GM21360 (cell line): ENCODE measurements around the gene IL21R.
"Not testable (repeated sequence)": the region's sequence is repeated elsewhere in the genome, so short reads cannot be mapped to it uniquely, and the experiment has no call there.

Experiments used
- ATAC-seq: cut with Tn5 transposase; IDR thresholded peaks from one replicate; pipeline ENCODE4 v1.9.1; 2021; ENCODE audit warnings: mild to moderate bottlenecking, moderate library complexity; ENCODE audit not compliant: unreplicated experiment

IL21R gene

DNA sequence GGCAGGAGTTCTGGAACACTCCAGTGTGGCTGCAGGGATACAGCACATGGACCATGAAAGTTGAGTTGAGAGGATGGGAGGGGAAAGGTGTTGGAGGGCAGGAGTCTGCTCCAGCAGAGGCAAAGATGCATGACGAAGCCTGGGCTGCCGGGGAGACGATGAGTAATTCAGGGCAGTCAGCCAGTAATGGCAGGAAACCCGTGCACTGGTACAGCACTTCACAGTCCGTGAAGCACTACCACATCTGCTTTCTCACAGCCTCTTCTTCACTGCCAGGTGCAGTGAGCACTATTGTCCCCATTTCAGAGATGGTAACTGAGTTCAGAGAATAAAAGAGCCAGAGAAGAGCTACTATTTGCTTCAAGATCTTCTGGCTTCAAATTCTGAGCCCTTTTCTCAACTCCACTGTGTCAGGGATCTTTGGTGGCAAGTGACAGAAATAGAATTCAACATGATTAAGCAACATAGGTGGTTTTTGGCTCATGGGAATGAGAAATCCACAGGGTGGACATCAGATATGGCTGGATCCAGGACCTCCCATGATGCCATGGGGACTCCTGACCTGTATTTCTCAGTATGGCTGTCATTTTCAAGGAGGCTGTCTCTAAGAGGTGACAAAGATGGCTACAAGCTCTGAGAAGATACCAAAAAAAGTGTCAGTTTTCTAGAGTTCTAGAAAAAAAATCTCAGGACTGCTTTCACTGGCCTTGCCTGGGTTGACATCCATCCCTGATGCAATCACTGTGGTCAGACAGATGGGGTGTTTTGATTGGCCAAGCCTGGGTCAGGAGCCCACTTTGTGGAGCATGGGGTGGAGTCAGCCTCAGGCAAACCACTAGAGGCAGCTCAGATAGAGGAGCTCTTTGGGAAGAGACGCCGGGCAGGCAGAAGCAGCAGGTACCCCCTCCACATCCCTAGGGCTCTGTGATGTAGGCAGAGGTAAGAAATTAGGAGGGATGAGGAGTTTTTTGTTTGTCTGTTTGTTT lies 24.7 kb downstream of the IL21R start:
- ATAC-seq = peak; percentile 54

GRCh38 chr16:27427538-27427937 lies 25.6 kb downstream of the IL21R start:
- no peak for ATAC-seq

GRCh38 chr16:27428026-27428785 lies 26.2 kb downstream of the IL21R start:
- ATAC-seq = no peak

GRCh38 chr16:27429330-27429871 lies 27.4 kb downstream of the IL21R start:
- ATAC-seq = no peak

DNA sequence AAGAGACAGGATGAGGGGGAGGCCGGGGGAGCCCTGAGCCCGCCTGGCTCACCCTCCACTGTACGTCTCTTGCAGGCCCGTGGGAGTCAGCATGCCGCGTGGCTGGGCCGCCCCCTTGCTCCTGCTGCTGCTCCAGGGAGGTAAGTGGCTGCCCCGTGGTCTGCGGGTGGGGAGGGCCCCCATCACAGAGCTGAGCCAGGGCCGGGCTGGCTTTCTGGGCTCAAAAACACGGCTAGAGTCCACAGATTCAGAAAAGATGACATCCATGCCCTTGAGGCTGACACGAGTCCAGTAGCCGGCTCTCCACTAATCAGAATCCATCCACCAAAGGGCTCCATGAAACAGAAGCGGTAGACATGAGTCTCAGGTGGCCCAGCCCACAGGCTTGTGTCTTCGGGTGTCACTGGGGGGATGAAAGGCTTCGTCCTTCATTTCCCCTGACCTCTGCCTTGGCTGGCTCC lies 28.0 kb downstream of the IL21R start:
- ATAC-seq = no peak

GRCh38 chr16:27430512-27430911 lies 28.5 kb downstream of the IL21R start:
- ATAC-seq = no peak

DNA sequence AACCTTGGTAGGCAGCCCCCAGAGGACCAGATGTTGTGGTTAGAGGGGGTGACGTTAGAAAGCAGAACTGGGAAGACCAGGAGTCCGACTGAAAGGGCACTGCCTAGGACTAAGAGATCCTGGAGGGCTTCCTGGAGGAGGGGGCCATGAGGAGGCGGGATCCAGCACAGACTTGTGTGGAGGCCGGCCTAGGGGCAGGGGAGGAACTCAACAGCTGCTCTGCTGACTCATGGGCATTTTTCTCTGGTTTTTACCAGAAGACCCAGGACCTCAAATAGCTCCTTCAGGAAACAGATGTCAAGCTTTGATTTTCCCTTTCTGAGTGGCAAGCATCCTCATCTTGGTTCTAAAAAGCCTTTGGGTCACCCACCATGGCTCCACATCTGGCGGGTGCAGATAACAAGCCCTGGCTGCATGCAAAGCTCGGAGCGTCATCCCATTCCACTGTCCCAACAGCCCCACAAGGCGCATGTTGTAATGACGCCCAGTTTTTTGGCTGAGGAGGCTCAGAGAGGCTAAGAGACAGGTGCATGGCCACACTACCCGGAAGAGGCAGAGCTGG lies 29.0 kb downstream of the IL21R start:
- peak; percentile 25 for ATAC-seq

- ATAC-seq = no peak
Measured at GRCh38 chr16:27431773-27432532, 30.0 kb downstream of the IL21R start.

DNA sequence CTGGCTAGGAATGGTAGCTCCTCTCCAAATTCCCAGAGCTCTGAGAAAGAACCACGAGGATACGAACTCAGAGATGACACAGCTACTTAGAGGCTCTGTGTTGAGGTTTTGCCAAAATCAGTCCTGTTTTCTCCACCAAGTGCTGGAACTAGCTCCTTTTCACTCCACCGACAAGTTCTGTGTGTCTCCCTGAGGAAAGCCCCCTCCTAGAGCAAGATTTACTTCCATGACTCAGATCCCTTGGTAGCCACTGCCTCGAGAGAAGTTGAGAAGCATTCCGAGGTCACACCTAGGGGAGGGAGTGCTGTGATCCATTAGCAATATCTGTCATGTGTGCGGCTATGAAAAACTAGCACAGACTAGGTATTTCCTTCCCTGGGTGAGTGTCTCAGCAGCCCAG lies 30.6 kb downstream of the IL21R start:
- no peak for ATAC-seq

DNA sequence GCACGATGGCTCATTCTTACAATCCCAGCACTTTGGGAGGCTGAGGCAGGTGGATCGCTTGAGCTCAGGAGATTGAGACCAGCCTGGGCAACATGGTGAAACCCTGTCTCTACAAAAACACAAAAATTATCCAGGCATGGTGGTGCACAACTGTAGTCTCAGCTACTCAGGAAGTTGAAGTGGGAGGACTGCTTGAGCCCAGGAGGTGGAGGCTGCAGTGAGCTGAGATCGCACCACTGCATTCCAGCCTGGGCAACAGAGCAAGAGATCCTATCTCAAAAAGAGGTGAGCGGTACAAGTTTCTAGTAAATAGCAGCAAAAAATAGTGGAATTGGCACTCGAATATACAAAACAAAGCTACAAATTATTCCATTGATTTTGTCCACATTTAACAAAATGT lies 31.2 kb downstream of the IL21R start:
- ATAC-seq = not testable (repeated sequence)

DNA sequence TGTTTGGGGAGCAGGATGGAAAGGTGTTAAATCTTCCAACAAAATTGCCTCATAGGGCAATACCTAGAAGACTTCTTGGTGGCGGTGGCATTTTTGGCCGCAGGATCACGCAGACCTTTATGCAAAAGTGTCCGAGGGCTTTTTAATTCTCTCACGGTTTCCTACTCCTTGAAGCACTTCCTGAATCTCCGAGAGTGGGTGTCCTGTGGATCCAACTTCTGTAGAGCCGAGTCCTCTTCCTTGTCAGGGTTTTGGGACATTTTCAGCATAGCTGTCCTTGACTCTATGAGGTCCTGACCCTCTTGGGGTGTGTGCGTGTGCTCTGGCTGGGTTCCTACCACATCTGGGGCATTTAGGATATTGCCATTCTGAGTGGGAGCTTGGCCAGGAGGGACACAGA lies 31.7 kb downstream of the IL21R start:
- ATAC-seq = no peak

- ATAC-seq = no peak
Measured at GRCh38 chr16:27434141-27435051, 32.4 kb downstream of the IL21R start.

DNA sequence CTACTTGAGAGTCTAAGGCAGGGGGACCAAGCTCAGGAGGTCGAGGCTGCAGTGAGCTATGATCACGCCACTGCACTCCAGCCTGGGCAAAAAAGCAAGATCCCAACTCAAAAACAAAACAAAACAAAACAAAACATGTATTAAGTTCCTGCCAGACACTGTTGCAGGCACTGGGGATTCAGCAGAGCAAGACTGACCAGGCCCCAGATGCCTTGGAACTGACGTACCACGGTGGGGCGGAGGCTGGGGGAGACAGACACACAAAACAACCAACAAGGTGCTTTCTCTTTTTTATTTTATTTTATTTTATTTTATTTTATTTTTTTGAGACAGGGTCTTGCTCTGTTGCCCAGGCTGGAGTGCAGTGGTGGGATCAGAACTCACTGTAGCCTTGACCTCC lies 33.2 kb downstream of the IL21R start:
- ATAC-seq = not testable (repeated sequence)

DNA sequence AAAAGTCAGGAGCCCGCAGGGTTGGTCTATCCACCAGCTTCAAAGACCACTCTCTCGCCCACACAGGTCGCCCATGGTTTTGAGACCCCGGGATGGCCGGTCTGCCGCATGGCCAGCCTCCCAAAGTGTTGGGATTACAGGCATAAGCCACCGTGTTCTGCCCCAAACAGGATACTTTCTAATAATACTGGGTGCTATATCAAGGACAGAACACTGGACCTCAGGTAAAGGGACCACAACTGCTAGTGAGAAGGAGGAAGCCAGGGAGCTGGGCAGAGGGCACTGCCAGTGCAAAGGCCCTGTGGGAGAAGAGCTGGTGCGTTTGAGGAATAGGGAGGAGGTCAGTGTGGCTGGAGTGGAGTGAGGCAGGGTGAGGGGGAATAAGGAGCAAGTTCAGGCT lies 34.1 kb downstream of the IL21R start:
- ATAC-seq = no peak

GRCh38 chr16:27436921-27437650 lies 35.1 kb downstream of the IL21R start:
- no peak for ATAC-seq

DNA sequence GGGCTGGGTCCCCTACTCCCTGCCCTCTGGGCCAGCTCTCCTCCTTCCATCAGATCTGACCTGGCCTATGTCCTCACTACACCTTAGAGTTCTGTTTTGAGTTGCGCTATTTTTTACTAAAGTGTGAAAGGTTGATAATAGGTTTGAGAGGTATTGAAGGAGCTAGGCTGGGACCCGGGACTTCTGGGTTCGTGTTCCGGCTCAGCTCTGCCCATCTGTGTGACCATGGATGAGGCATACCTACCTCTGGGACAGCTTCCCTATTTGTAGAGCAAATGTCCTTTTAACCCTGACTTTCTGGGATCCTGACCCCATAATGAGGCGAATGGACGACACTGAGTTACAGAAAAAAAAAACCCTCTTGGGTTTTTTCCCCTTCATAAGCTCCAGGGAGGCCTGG lies 36.0 kb downstream of the IL21R start:
- ATAC-seq = no peak

GRCh38 chr16:27439271-27440018 lies 37.5 kb downstream of the IL21R start:
- ATAC-seq = no peak

DNA sequence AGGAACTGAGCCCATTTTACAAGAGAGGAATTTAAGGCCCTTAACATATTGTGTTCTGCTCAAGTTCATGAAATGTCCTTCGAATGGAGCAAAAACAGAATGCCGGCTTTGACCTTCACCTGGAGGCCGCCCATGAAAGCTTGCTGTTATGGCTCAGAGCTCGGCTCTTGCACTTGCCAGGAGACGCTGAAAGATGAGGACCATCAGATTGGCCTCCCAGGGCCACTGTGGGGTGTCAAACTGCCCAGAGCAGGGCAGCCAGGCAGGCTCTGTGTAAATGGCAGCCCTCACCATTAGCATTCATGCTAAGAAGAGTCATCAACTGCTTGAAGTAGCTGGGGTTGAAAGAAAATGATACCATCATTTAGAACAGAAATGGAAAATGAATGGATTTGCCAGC lies 39.3 kb downstream of the IL21R start:
- no peak for ATAC-seq
